Posterior cingulate gyrus (tissue), 11 donors: ENCODE data around the gene MMP8.
A peak's percentile ranks its signal among the peaks of the same experiment; 100 is the strongest.

Source experiments
- DNase-seq, 10 donors: peaks; one replicate each; pipeline versions ENCODE4 v3.0.0 to v3.0.0-alpha.2; 2020 to 2021; ENCODE audit warnings: mixed read lengths in 3 of 10
- intact Hi-C: fragments of 100-400 bp; cut with DNase I; formaldehyde crosslinking; loops from one replicate; pipeline ENCODE4 v1.15.1; 2023

The MMP8 gene

GRCh38 chr11:102727890-102728289 is 3.1 kb upstream of the MMP8 start:
- DNase-seq, result no peak
- intact Hi-C loops, result no loop called here

GRCh38 chr11:102722821-102723220 is 1.9 kb downstream of the MMP8 start:
- DNase-seq, result no peak
- intact Hi-C loops, result no loop called here

DNA sequence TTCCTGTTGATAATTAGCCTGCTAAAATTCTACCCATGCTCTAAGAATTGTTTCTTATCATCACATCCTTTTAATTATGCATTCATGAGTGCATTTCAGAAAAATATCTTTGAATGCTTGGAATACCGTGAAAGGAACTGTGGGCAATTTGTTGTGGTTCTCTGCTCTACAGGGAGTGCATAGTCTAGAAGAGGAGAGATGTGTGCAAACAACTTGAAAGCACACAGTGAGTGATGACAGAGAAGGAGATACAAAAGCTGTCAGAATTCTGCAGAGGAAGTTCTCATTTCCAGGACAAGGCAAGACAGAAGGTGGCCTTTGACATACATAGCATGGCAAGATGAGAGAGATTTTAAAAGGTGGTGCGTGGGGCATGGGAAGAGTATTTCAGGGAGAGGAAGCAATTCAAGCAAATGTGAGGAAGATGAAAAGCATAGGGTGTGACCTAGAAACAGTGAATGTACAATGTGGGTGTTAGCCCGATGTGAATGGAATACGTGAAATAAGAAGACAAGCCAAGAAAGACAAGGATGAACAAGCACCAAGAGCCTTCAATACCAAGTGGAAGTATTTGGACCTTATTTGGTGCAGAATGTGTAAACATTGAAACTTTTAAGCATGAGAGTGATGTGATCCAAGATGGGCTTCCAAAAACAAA is 5.0 kb downstream of the MMP8 start:
- no peak for DNase-seq
- intact Hi-C loops, result no loop called here

GRCh38 chr11:102717280-102717679 is 7.5 kb downstream of the MMP8 start:
- no peak for DNase-seq
- intact Hi-C loops, result no loop called here

GRCh38 chr11:102716527-102716926 is 8.2 kb downstream of the MMP8 start:
- no peak for DNase-seq
- intact Hi-C loops, result no loop called here

DNA sequence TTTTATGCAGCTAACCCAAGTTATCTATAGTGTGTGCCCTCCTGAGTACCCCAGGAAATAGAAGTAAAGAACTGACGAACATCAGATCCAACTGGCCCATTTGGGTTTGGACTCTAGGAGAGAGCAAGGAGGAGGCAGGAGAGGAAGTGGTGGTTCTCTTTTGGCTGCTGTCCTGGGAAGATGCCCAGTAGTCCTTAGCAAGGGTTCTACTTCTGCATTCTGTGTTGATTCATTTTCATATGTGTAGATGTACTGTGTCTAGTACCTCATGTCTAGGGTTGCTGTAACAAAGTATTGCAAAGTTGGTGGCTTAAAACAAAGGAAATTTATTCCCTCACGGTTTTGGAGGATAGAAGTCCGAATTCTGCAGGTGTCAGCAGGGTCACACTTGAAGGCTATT is 12.6 kb downstream of the MMP8 start:
- no peak for DNase-seq
- intact Hi-C loops, result no loop called here

DNA sequence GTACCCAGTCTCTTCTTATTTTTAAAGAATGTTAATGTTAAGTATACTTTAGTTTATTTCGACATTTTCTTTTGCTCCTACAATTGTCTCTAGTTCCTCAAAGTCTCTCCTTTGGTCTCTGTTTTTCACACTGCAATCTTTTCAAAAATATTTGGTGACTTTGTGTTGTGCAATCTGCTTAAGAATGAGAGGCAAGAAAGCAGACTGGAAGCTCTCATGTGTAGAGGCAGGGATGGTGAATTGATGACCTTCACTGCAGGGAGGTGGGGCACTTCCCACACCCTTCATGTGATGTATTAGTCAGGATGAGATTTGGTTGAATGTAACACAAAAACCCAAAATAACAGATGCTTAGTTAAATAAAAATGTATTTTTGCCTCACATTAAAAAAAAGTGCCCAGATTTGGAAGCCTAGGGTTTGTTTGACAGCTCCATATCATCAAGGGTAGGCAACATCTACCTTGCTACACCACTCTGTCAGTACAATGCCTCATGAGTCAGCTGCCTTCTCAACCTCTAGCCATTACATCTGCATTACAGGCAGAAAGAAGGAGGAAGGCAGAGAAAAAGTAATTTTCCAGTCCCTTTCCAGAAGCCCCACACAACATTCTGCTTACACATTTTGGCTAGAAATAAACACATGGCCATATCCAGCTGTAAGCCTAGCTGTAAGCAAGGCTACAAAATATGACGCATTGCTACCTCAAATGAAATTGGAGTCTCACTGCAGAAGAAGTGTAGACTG is 15.4 kb downstream of the MMP8 start:
- intact Hi-C loops, result no loop called here
- DNase-seq, result no peak

DNA sequence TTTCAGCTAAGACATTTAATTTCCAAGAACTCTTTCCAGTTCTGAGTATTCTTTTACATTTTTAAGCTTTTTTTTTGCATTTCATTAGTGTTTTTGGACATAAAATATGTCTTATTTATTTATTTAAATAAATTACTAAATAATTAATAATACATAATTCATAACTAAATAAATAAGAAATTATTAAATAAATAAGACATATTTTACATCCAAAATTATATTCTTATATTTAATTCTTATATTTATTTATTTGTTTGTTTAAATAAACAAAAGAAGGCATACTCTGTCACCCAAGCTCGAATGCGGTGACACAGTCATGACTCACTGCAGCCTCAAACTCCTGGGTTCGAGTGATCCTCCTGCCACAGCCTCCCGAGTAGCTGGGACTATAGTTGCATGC is 16.1 kb downstream of the MMP8 start:
- DNase-seq, result no peak
- intact Hi-C loops, result no loop called here

DNA sequence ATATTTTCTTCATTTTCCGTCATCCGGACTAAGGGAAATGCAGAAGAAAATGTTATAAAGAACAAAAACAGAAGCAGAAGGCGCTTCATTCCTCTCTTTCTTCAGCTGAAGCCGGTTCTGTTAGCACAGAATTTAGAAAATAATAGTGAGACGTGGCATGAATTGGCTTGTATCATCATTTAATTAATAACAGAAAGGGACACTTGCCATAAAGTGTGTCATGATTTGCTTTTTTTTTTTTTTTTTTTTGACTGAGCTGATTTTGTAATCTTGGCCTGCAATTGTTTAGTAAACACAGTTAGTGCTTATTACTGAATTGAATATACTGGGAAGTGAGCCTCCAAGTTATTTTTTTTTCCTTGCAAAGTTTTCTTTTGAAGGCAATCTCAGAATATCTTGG is 19.1 kb downstream of the MMP8 start, which contains the start of gene MMP27:
MMP27 (minus strand) TSS at position 144 of the 400 bp plus-strand sequence; CDS start at position 89, 55 bp downstream.
- intact Hi-C loops, result no loop called here
- no peak for DNase-seq

DNA sequence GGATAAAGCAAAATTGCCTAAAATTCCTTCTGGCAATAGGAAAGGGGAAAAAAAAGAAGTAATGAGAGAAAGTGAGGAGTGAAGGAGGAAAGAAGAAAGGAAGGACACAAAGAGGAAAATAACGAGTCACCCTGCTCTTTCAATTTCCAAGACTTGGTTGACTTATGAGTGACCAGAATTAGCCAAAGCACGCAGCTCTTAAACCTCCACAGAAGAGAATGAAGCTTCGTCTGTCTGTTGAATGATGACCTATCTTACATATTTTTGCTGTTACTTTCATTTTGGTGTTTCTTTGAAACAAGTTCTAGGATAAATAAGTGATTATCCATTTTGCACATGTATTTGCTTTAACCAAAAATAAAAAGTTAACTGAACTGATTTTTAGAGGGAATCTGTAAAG is 19.9 kb downstream of the MMP8 start:
- intact Hi-C loops, result no loop called here

DNA sequence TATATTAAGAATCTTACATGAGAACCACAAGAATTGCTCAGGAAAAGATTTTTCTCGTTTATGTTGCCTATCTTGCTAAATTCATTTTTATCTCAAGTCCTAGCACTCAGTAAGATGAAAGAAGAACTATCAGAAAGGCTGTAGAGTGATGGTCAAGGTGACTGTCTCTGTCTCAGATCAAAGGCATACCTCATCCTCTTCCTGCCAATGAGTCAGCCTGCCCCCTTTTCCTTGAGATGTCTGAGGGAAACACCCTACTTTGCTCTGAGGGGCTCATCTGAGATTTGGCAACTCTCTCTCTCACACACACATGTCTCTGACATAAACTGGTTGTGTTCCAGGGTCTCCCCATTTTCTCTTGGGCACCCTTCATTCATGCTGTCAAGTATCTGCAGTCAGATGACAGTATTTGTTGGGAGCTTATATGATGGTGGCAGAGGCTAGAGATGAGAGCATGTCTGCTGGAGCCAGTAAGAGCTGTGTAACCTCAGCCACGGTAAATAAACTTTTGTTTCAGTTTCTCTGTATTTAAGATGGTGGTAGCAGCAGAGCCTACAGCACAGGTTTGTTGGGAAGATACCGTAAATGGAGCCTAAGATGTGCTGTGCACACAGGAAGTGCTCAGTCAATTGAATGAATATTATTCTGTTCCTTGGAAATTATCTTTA is 20.8 kb downstream of the MMP8 start:
- DNase-seq, result no peak
- intact Hi-C loops, result no loop called here

More for the DNA sequence above, 19.9 kb downstream of the MMP8 start:
- no peak for DNase-seq

DNA sequence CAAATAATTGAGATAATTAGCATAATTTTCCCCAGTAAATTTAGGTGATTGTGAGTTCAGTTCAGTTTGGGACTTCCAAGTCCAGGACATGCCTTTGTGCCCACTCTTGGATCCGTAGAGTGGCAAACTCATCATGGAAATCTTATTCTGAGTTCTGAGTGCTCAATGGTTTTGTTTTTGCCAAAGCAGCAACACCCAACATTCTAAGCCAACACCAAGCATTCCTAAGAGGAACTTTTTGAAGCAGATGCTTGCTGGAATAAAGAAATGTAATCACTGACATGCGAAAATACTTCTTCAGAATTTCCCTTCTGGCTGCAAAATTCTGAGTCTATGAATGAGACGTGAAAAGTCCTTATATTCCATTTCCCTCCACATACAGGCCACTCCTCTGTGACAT is 29.6 kb downstream of the MMP8 start:
- intact Hi-C loops, result no loop called here
- no peak for DNase-seq

DNA sequence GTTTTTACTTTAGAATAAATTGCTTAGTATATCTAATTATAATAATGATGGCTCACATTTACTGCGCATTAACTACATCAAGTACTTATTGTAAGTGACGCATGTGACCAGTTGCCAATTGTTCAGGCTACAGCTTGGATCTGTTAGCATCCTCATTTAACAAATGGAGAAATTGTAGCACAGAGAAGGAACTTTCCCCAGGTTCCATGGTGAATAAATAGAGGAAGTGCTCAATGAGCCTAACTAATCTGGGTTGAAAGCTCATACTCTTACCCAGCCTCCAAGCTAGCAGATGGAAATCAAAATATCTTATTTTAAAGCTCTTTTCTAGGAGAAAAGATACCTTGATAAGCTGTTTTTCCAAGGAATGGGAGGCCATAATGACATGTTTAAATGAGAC is 39.0 kb downstream of the MMP8 start:
- DNase-seq, result no peak
- intact Hi-C loops, result no loop called here

- intact Hi-C loops, result no loop called here
- DNase-seq, result no peak
Observed at GRCh38 chr11:102685338-102685737, 39.4 kb downstream of the MMP8 start.

GRCh38 chr11:102683277-102683676 is 41.5 kb downstream of the MMP8 start:
- intact Hi-C loops, result no loop called here
- no peak for DNase-seq

DNA sequence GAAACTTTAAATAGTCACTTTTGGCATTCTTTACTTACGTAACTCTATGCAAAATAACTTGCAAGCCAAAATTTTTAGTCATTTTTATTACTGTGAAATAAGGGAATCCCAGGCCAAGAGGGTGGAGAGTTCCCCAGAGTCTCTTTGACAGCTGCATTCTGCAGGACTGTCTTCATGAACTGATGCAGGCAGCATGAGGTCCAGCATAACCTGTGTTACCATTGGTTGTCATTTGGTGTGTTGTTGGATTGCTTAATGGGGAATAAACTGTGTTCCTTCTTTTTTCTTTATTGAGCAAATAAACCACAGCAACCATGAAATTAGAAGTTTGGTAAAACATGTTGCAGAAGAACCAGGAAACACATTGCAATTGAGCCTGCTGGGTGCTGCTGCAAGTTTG is 43.8 kb downstream of the MMP8 start:
- DNase-seq, result no peak
- intact Hi-C loops, result no loop called here

GRCh38 chr11:102678022-102678421 is 46.7 kb downstream of the MMP8 start:
- intact Hi-C loops, result no loop called here
- no peak for DNase-seq

GRCh38 chr11:102676084-102676483 is 48.7 kb downstream of the MMP8 start:
- intact Hi-C loops, result no loop called here
- DNase-seq, result no peak

DNA sequence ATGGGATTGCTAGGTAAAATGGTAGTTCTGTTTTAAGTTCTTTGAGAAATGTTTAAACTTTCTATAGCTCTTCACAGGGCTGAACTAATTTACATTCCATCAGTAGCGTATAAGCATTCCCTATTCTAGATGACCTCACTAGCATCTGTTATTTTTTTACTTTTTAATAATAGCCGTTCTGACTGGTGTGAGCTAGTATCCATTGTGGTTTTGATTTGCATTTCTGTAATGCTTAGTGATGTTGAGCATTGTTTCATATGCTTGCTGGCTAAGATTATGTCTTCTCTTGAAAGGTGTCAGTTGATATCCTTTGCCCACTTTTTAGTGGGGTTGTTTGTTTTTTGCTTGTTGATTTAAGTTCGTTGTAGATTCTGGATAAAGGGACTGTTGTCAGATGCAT is 55.1 kb downstream of the MMP8 start:
- no peak for DNase-seq
- intact Hi-C loops, result loop anchor here (5.0 kb wide), 1 partner anchor 382 kb away; no protein-coding TSS in a partner anchor

- DNase-seq, result peak in 1 of 10 donors; percentile 17
- intact Hi-C loops, result loop anchor here (1.0 to 5.0 kb wide), 2 partner anchors 325 to 379 kb away; no protein-coding TSS in a partner anchor
Observed at GRCh38 chr11:102666331-102666957, 58.3 kb downstream of the MMP8 start.
